Ishikawa (cell line): Measurements from ENCODE around the gene SPATA32.

Source experiments
- CEBPB ChIP-seq: IDR thresholded peaks from 2 replicates; pipeline ENCODE4 v1.6.1; 2012
- CREB1 ChIP-seq: IDR thresholded peaks from 2 replicates; pipeline ENCODE4 v1.6.1; 2012; ENCODE audit warnings: low read depth
- EGR1 ChIP-seq: IDR thresholded peaks from 2 replicates; pipeline ENCODE4 v1.6.1; 2012
- EP300 ChIP-seq: IDR thresholded peaks from 2 replicates; pipeline ENCODE4 v1.6.1; 2012; ENCODE audit warnings: borderline replicate concordance
- FOXM1 ChIP-seq: IDR thresholded peaks from 2 replicates; pipeline ENCODE4 v1.6.1; 2012; ENCODE audit warnings: low read depth, borderline replicate concordance
- NFIC ChIP-seq: IDR thresholded peaks from 2 replicates; pipeline ENCODE4 v1.6.1; 2012
- RAD21 ChIP-seq: IDR thresholded peaks from 2 replicates; pipeline ENCODE4 v1.6.1; 2012; ENCODE audit warnings: low read depth
- TAF1 ChIP-seq: IDR thresholded peaks from 2 replicates; pipeline ENCODE4 v1.6.1; 2012; ENCODE audit warnings: low read depth, mild to moderate bottlenecking
- TCF12 ChIP-seq: IDR thresholded peaks from 2 replicates; pipeline ENCODE4 v1.6.1; 2012; ENCODE audit warnings: low read depth
- TEAD4 ChIP-seq: IDR thresholded peaks from 2 replicates; pipeline ENCODE4 v1.6.1; 2012
- YY1 ChIP-seq: IDR thresholded peaks from 2 replicates; pipeline ENCODE4 v1.6.1; 2012; ENCODE audit warnings: low read depth
- ZBTB7A ChIP-seq: IDR thresholded peaks from 2 replicates; pipeline ENCODE4 v1.6.1; 2012; ENCODE audit warnings: low read depth
- TF ChIP-seq, protein P1 (sequence below): IDR thresholded peaks from 2 replicates; pipeline ENCODE4 v1.6.1; 2012; ENCODE audit warnings: low read depth, mild to moderate bottlenecking
- TF ChIP-seq, protein P2 (sequence below): IDR thresholded peaks from 2 replicates; pipeline ENCODE4 v1.6.1; 2012
- TF ChIP-seq, protein P3 (sequence below): IDR thresholded peaks from 2 replicates; pipeline ENCODE4 v1.6.1; 2012

The SPATA32 gene

DNA sequence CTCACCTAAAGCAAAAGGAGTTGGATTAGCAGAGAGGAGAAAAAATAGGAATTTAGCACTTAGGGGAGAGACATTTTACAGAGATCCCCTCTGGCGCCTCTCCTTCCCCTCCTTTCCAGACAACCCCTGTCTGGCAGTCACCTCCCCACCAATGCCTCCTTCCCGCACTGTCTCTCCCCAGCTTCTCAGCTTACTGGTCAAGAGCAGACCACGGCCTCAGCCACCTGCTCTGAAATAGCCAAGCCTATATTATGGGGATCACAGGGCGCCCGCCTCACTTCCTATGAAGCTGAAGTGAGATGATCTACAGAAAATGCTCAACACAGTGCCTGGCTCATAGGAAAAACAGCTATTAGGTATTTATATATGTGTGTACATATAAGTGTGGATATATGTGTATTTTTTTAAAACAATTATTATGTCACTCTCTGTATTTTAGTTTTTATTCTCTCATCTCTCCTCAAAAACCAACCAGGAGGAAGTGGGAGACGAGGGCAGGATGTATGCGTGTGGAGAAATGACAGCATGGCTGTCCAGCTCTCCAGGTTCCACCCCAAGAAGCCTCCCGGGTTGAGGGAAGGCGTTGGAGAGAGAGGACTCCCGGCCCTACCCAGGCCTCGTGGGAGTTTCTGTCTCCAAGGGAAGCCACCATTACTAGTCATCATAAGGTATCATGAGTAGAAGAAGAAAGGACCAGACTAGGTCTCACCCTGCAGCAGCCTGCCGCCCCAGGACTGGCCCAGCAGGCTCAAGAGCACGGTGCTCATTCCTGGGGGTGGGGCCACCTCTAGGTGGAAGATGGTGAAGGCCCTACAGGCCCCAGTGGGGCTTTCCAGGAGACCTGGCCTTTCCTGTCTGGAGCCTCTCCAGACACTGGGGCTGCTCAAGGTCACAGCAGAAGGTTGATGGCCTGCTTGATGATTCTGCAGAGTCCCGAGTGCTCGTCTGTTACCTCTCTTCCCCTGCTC, 27.7 kb upstream of the SPATA32 start:
- no peak for TF ChIP-seq ZBTB7A
- TF ChIP-seq, protein P1, sequence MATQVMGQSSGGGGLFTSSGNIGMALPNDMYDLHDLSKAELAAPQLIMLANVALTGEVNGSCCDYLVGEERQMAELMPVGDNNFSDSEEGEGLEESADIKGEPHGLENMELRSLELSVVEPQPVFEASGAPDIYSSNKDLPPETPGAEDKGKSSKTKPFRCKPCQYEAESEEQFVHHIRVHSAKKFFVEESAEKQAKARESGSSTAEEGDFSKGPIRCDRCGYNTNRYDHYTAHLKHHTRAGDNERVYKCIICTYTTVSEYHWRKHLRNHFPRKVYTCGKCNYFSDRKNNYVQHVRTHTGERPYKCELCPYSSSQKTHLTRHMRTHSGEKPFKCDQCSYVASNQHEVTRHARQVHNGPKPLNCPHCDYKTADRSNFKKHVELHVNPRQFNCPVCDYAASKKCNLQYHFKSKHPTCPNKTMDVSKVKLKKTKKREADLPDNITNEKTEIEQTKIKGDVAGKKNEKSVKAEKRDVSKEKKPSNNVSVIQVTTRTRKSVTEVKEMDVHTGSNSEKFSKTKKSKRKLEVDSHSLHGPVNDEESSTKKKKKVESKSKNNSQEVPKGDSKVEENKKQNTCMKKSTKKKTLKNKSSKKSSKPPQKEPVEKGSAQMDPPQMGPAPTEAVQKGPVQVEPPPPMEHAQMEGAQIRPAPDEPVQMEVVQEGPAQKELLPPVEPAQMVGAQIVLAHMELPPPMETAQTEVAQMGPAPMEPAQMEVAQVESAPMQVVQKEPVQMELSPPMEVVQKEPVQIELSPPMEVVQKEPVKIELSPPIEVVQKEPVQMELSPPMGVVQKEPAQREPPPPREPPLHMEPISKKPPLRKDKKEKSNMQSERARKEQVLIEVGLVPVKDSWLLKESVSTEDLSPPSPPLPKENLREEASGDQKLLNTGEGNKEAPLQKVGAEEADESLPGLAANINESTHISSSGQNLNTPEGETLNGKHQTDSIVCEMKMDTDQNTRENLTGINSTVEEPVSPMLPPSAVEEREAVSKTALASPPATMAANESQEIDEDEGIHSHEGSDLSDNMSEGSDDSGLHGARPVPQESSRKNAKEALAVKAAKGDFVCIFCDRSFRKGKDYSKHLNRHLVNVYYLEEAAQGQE, result no peak
- TF ChIP-seq, protein P2, sequence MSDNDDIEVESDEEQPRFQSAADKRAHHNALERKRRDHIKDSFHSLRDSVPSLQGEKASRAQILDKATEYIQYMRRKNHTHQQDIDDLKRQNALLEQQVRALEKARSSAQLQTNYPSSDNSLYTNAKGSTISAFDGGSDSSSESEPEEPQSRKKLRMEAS, result no peak
- TF ChIP-seq RAD21, result no peak
- no peak for TF ChIP-seq FOXM1
- no peak for TF ChIP-seq EGR1
- no peak for TF ChIP-seq TCF12
- no peak for TF ChIP-seq TEAD4
- no peak for TF ChIP-seq EP300
- no peak for TF ChIP-seq NFIC
- TF ChIP-seq, protein P3, sequence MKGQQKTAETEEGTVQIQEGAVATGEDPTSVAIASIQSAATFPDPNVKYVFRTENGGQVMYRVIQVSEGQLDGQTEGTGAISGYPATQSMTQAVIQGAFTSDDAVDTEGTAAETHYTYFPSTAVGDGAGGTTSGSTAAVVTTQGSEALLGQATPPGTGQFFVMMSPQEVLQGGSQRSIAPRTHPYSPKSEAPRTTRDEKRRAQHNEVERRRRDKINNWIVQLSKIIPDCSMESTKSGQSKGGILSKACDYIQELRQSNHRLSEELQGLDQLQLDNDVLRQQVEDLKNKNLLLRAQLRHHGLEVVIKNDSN, result no peak
- TF ChIP-seq CREB1, result no peak
- TF ChIP-seq CEBPB, result no peak
- TF ChIP-seq YY1, result no peak
- no peak for TF ChIP-seq TAF1

DNA sequence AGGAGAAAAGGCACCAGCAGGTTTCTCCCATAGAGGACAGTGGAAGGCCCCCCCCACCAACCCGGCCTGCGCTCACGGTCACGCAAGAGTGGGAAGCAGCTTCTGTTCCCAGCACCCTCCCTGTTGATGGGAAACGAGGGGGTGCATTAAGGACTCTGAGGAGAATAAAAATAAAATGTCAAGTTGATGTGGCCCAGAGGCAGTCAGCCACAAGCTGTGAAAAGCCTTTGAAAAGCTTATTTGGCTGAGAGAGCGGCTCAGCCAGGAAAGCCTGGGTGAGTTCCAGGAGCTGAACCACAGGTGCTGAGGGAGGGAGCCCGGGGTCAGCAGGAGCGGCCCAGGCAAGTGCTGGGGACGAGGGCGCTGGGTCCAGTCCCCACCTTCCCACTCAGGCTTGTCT, 26.9 kb upstream of the SPATA32 start:
- TF ChIP-seq NFIC, result no peak
- no peak for TF ChIP-seq FOXM1
- no peak for TF ChIP-seq TEAD4
- TF ChIP-seq, protein P3, result no peak
- no peak for TF ChIP-seq ZBTB7A
- TF ChIP-seq EP300, result no peak
- TF ChIP-seq, protein P2, result no peak
- TF ChIP-seq, protein P1, result no peak
- no peak for TF ChIP-seq YY1
- TF ChIP-seq TAF1, result no peak
- no peak for TF ChIP-seq TCF12
- TF ChIP-seq CEBPB, result no peak
- no peak for TF ChIP-seq RAD21
- no peak for TF ChIP-seq CREB1
- TF ChIP-seq EGR1, result no peak

DNA sequence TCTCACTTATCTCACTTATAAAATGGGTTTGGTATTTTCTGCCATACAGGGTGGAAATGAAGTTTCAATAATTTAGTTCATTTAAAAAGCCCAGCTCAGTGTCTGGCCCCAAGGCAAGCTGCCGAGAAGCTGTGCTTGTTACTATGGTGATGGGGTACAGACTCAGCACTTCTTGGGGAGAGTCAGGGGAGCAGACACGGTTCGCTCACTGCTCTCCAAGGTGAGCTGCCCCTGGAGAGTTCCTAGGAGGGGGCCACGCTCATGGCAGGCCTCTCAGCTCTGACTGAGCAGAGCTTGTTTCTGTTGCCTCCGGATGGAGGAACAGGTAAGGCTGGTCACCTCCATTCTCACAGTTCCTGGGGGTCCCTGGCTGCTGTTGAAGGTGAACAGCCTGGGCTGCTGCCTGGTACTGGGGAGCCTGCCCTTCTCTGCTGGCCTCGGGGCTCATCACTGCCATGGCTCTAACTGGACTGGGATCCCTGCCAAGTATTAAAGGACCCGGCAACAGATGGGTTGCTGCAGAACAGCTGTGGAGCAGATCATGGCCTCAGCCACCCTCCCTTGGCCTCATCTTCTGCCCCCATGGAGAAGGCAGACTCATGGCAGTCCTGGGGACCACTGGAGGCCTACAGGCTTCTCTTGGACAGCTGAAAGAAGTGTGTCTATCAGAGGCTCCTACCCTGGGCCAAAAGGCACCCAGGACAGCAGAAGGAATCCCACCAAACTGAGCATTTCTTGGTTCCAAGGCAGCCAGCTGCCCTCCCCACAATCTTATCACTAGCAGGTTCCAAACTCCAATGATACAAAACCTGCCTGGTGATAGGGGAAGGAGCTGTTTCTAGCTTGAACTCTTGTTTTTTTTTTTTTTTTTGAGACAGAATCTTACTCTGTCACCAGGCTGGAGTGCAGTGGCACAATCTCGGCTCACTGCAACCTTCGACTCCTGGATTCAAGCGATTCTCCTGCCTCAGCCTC, 25.9 kb upstream of the SPATA32 start:
- TF ChIP-seq TAF1, result no peak
- TF ChIP-seq CEBPB, result no peak
- no peak for TF ChIP-seq RAD21
- TF ChIP-seq EGR1, result no peak
- no peak for TF ChIP-seq NFIC
- TF ChIP-seq TCF12, result no peak
- TF ChIP-seq TEAD4, result no peak
- no peak for TF ChIP-seq CREB1
- TF ChIP-seq, protein P1, result no peak
- TF ChIP-seq, protein P2, result no peak
- no peak for TF ChIP-seq EP300
- no peak for TF ChIP-seq YY1
- TF ChIP-seq, protein P3, result no peak
- TF ChIP-seq FOXM1, result no peak
- no peak for TF ChIP-seq ZBTB7A
